GM12878 (cell line): ENCODE measurements around the gene ROR2. TPM values are rescaled to one million over a fixed set of nuclear protein-coding genes. Genes with fewer than 3 reads are reported as not detected.

ENCODE experiments used
- ATAC-seq: fragments of 200-7000 bp; cut with Tn5 transposase; 3 replicates; pipeline ENCODE4 v1.9.1; 2020; ENCODE audit warnings: mild to moderate bottlenecking, moderate library complexity
- BruUV-seq: library from RNA; stranded (reverse); fragments of 400-500 nt; replicated peaks from 2 replicates; lab custom pipeline; 2021; lab: Mats Ljungman, UMichigan
- CTCF ChIA-PET: fragments of 300-600 bp; sonication (Branson Sonifier 250); formaldehyde crosslinking; extraction: SDS; loops from one replicate; lab custom pipeline; 2021; ENCODE audit warnings: inconsistent platforms; lab: Yijun Ruan, JAX
- POLR2A ChIA-PET: fragments of 350-600 bp; formaldehyde crosslinking; extraction: SDS; loops from one replicate; lab custom pipeline; 2021; ENCODE audit warnings: inconsistent platforms; lab: Charles Lee
- RAD21 ChIA-PET: fragments of 300-600 bp; sonication (Branson Sonifier 250); formaldehyde crosslinking; loops from one replicate; lab custom pipeline; 2023; ENCODE audit warnings: antibody characterized with exemption; ENCODE audit not compliant: unreplicated experiment; lab: Charles Lee
- SMC1A ChIA-PET: fragments of 300-600 bp; sonication (Branson Sonifier 250); formaldehyde crosslinking; loops from one replicate; lab custom pipeline; 2023; ENCODE audit not compliant: unreplicated experiment, uncharacterized antibody; lab: Charles Lee
- DNase-seq: peaks from one replicate; pipeline ENCODE4 v3.0.0-alpha.2; 2011; ENCODE audit warnings: low read depth, low spot score
- FAIRE-seq: peaks from 3 replicates; lab custom pipeline; 2011; peaks lifted over from hg19 to GRCh38; lab: Jason Lieb, UNC
- H2AFZ ChIP-seq: 2 replicates; pipeline ENCODE4 v1.6.0; 2011; ENCODE audit warnings: low read depth, low read length, control low read depth; ENCODE audit not compliant: control insufficient read depth
- H3K27ac ChIP-seq: 2 replicates; pipeline ENCODE4 v1.5.1; 2011; ENCODE audit warnings: control low read depth; ENCODE audit not compliant: control insufficient read depth, insufficient read depth
- H3K27me3 ChIP-seq, 2 experiments: replicated peaks in 1 of 2; 2 replicates each; pipeline versions ENCODE4 v1.6.0 to v1.6.1; 2011; ENCODE audit warnings: low read length in 1 of 2; ENCODE audit not compliant: control insufficient read depth in 2 of 2, insufficient read depth in 2 of 2
- H3K36me3 ChIP-seq, 2 experiments: 2 replicates each; pipeline ENCODE4 v1.5.1; 2011; ENCODE audit warnings: low read length in 1 of 2; ENCODE audit not compliant: control insufficient read depth in 2 of 2, insufficient read depth in 2 of 2
- H3K4me1 ChIP-seq: 2 replicates; pipeline ENCODE4 v1.6.1; 2011; ENCODE audit warnings: mild to moderate bottlenecking, low read length, moderate library complexity, mixed read lengths; ENCODE audit not compliant: control insufficient read depth, insufficient read depth
- H3K4me2 ChIP-seq: 2 replicates; pipeline ENCODE4 v1.6.0; 2011; ENCODE audit warnings: control low read depth; ENCODE audit not compliant: control insufficient read depth, insufficient read depth
- H3K4me3 ChIP-seq: fragments of 200-600 bp; sonication (generic); 2 replicates; pipeline ENCODE4 v1.5.1; 2016
- H3K79me2 ChIP-seq: 2 replicates; pipeline ENCODE4 v1.6.0; 2011; ENCODE audit warnings: low read length; ENCODE audit not compliant: control insufficient read depth, insufficient read depth
- H3K9ac ChIP-seq: 2 replicates; pipeline ENCODE4 v1.8.0; 2011; ENCODE audit warnings: low read length, control low read depth, mixed read lengths; ENCODE audit not compliant: control insufficient read depth, insufficient read depth
- H3K9me3 ChIP-seq: replicated peaks from 3 replicates; pipeline ENCODE4 v1.5.1; 2011; ENCODE audit warnings: mild to moderate bottlenecking, low read length; ENCODE audit not compliant: control insufficient read depth, insufficient read depth
- H4K20me1 ChIP-seq: 2 replicates; pipeline ENCODE4 v1.6.0; 2011; ENCODE audit not compliant: control insufficient read depth, insufficient read depth
- EP300 ChIP-seq, 2 experiments: fragments of 150-350 bp in 1 of 2; IDR thresholded peaks; 2 replicates each; pipeline ENCODE4 v1.6.1; 2011 to 2012; ENCODE audit warnings: low read depth in 2 of 2, low read length in 2 of 2, borderline replicate concordance in 1 of 2, improper control_type of control experiment in 1 of 2, inconsistent platforms in 1 of 2; ENCODE audit not compliant: control insufficient read depth in 1 of 2
- ESRRA ChIP-seq: IDR thresholded peaks from 2 replicates; pipeline ENCODE4 v1.6.1; 2012; ENCODE audit warnings: mild to moderate bottlenecking, low read length, improper control_type of control experiment
- HDAC6 ChIP-seq: fragments of 200-600 bp; sonication (generic); IDR thresholded peaks from one replicate; pipeline ENCODE4 v1.8.0; 2017; ENCODE audit warnings: antibody characterized with exemption; ENCODE audit not compliant: unreplicated experiment
- KDM1A ChIP-seq: fragments of 200-600 bp; sonication (generic); IDR thresholded peaks from 2 replicates; pipeline ENCODE4 v1.6.1; 2016; ENCODE audit warnings: borderline replicate concordance
- MEF2B ChIP-seq: fragments of 450-650 bp; IDR thresholded peaks from 2 replicates; pipeline ENCODE4 v1.6.1; 2018; ENCODE audit warnings: mild to moderate bottlenecking, moderate library complexity; ENCODE audit not compliant: partially characterized antibody, poor library complexity, severe bottlenecking
- NR2C2 ChIP-seq: IDR thresholded peaks from 2 replicates; pipeline ENCODE4 v1.6.1; 2011; ENCODE audit warnings: borderline replicate concordance, low read depth; ENCODE audit not compliant: control insufficient read depth, insufficient read length
- SREBF2 ChIP-seq: IDR thresholded peaks from 2 replicates; pipeline ENCODE4 v1.6.1; 2012; ENCODE audit warnings: mild to moderate bottlenecking, low read length
- ZNF622 ChIP-seq: fragments of 450-650 bp; IDR thresholded peaks from 2 replicates; pipeline ENCODE4 v1.6.1; 2017; ENCODE audit warnings: mild to moderate bottlenecking, inconsistent platforms
- whole genome bisulfite sequencing: methylation state at CpG from one replicate; pipeline ENCODE4 v1.1.6; 2016; ENCODE audit warnings: low lambda C conversion rate; ENCODE audit not compliant: insufficient replicate concordance, insufficient coverage; ENCODE audit errors: missing lambda C conversion rate; 5-methylcytosine and 5-hydroxymethylcytosine counted together
- in situ Hi-C: fragments of 300-500 bp; cut with MboI; formaldehyde crosslinking; loops from 9 replicates; pipeline ENCODE4 v1.14.3; 2018; ENCODE audit warnings: mixed read lengths
- intact Hi-C: fragments of 100-400 bp; cut with micrococcal nuclease; formaldehyde crosslinking; loops from one replicate; pipeline ENCODE4 v1.14.2; 2022; ENCODE audit not compliant: unreplicated experiment
- polyA plus RNA-seq, 11 experiments: library from polyadenylated mRNA; depleted of rRNA in 4 of 11; unstranded in 6 of 11; stranded (reverse) in 5 of 11; fragments of >200 nt; fragmentation: Nextera tagmentation in 4 of 11; fragmentation: Illumina TruSeq in 1 of 11; extraction: Ambion mirVana in 4 of 11; extraction: Trizol in 1 of 11; gene quantifications; 1 replicate in 1 of 11; 2 replicates in 10 of 11; pipeline versions ENCODE4 v1.2.1 to v1.2.3, GENCODE V29; 2011 to 2016; ENCODE audit warnings: inconsistent platforms in 2 of 11, missing spikeins in 2 of 11, low read depth in 1 of 11
- total RNA-seq, 4 experiments: library from RNA; depleted of rRNA in 3 of 4; stranded (reverse); fragments of >200 nt in 3 of 4; fragmentation: Illumina TruSeq in 1 of 4; extraction: Trizol in 1 of 4; gene quantifications; 2 replicates each; pipeline versions ENCODE4 v1.2.1 to v1.2.3, GENCODE V29; 2013 to 2021
- TF ChIP-seq, protein P1 (sequence below): fragments of 450-650 bp; IDR thresholded peaks from 2 replicates; pipeline ENCODE4 v1.6.1; 2016; ENCODE audit warnings: mild to moderate bottlenecking

Gene ROR2
- total and polyA plus RNA-seq, 10 of the 15 experiments (the other 5 are each of a cell fraction or from before 2014, with no cell fraction given), result 0.03 to 0.05 TPM; not detected in 8

DNA sequence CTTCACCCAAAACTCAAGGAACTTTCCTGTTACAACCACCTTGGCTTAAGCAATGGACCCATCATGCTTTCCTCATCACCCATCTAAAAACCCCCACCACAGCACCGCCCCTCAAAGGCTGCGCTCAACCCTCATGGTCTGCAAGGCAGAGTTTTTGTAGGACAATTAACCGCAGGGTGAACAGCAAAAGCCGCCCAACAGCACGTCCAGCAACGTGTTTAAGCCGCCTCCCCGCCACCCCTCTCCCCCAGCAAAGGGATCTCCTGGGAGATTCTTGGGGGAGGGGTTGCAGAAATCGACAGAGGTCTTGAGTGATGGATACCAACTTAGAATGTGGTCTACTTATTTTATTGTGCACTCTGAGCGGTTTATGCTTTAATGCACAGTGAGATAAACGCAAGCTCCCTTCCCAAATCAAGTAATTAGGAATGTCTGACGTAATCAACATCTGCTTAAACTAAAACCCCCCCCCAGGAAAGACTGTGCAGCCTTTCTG, 1.9 kb downstream of the ROR2 start (continued):
- no peak for TF ChIP-seq MEF2B

DNA sequence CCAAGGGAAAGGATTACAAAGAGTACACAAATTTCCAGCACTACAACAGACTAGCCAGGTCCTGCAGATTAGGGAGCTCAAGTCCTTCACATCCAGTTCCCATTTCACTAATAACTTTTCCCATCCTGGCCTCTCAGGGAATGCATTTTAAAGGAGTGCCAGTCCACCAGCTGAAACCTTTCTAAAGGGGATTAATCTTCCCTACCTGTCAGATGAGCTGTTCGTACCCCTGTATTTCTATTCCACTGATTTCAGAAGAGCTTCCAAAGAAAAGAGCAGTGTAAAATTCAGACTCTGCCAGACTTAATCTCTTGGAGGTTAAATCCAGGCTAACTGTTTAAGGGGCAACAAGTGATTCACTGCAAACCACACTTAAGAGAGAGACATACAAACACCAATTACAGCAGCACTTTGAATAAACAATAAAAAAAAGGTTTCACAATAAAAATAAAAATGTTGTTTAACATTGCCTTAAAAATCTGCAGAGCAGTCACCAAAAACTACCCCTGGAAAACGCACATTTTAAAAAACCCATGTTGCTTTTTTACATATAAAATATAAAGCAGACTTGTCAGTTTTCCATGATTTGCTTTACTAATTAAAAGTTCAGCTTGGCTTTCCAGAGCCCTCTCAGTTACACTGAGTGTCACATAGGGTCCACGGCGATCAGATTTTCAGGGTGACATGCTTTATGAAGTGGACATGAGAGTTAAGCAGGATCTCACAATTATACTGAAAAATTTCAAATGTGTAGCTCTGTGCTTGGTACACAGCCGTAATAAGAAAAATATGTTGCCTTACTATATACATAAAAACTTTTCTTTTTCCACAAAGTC, 3.2 kb downstream of the ROR2 start:
- ChIA-PET CTCF (interaction anchor here (0.9 kb wide), 1 partner anchor 170 kb away, joined by 3 read pairs; no protein-coding TSS in a partner anchor), RAD21 (interaction anchor here (1.1 kb wide), 1 partner anchor 1031 kb away, joined by 4 read pairs; no protein-coding TSS in a partner anchor)
- H3K4me3 ChIP-seq, result no peak overlapping the region

More for the DNA sequence above, 3.2 kb downstream of the ROR2 start:
- ATAC-seq (no peak), FAIRE-seq (no peak), DNase-seq (no peak)
- Histone ChIP-seq H3K9ac (no peak overlapping the region), H3K79me2 (no peaks in the 10 kb centered on the region), H4K20me1 (no peaks in the 10 kb centered on the region), H2AFZ (no peak overlapping the region), H3K27me3 (peaks cover 10 to 17% of the 10 kb centered on the region in 2 experiments; a peak in 3 of 4 replicates), H3K9me3 (no peaks in the 10 kb centered on the region; the same call in 2 of the 3 replicates), H3K27ac (no peak overlapping the region), H3K36me3 (no peaks in the 10 kb centered on the region), H3K4me1 (no peaks in the 10 kb centered on the region), H3K4me2 (no peak overlapping the region)
- ChIA-PET SMC1A (no interaction called here), POLR2A (no interaction called here)
- intact Hi-C loops, result no loop called here
- whole genome bisulfite sequencing, result 65% methylated on average over 5 of the region's 5 CpGs
- no peak for TF ChIP-seq ESRRA
- TF ChIP-seq, protein P1, sequence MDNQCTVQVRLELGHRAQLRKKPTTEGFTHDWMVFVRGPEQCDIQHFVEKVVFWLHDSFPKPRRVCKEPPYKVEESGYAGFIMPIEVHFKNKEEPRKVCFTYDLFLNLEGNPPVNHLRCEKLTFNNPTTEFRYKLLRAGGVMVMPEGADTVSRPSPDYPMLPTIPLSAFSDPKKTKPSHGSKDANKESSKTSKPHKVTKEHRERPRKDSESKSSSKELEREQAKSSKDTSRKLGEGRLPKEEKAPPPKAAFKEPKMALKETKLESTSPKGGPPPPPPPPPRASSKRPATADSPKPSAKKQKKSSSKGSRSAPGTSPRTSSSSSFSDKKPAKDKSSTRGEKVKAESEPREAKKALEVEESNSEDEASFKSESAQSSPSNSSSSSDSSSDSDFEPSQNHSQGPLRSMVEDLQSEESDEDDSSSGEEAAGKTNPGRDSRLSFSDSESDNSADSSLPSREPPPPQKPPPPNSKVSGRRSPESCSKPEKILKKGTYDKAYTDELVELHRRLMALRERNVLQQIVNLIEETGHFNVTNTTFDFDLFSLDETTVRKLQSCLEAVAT, result no peak
- TF ChIP-seq KDM1A, result no peak
- TF ChIP-seq NR2C2, result no peak
- no peak for TF ChIP-seq EP300 (IDR thresholded peaks at IDR 0.05; ENCODE audit: borderline replicate concordance in 1 of 2, control insufficient read depth in 1 of 2, low read depth in 2 of 2, low read length in 2 of 2)
- no peak for TF ChIP-seq ZNF622
- no peak for TF ChIP-seq HDAC6
- TF ChIP-seq SREBF2, result no peak
- BruUV-seq, result no TSS peak
- in situ Hi-C loops, result no loop called here
